ENCODE measurements around the gene CDC25A.

CDC25A gene

GRCh38 chr3:48140336-48140757, 47.9 kb downstream of the CDC25A start:
- Mint-ChIP-seq H3K9me3 (no peaks in the 10 kb centered on the region), H3K4me1 (ENCODE audit: low read depth) (no peaks in the 10 kb centered on the region), H3K4me3 (no peak overlapping the region)

GRCh38 chr3:48137425-48137999, 50.7 kb downstream of the CDC25A start:
- Mint-ChIP-seq H3K4me1 (ENCODE audit: low read depth) (no peaks in the 10 kb centered on the region), H3K27me3 (peaks cover 3% of the 10 kb centered on the region), H3K9me3 (no peaks in the 10 kb centered on the region), H3K36me3 (ENCODE audit: low read depth) (no peaks in the 10 kb centered on the region), H3K4me3 (no peak overlapping the region), H3K27ac (no peak overlapping the region)

More at GRCh38 chr3:48140336-48140757, 47.9 kb downstream of the CDC25A start:
- Mint-ChIP-seq H3K27ac (no peak overlapping the region), H3K27me3 (peaks cover 3% of the 10 kb centered on the region), H3K36me3 (ENCODE audit: low read depth) (no peaks in the 10 kb centered on the region)

- Mint-ChIP-seq H3K27ac (no peak overlapping the region), H3K36me3 (ENCODE audit: low read depth) (no peaks in the 10 kb centered on the region), H3K9me3 (no peaks in the 10 kb centered on the region), H3K27me3 (peaks cover 3% of the 10 kb centered on the region), H3K4me1 (ENCODE audit: low read depth) (no peaks in the 10 kb centered on the region), H3K4me3 (no peak overlapping the region)
Measured at GRCh38 chr3:48135552-48136495, 52.4 kb downstream of the CDC25A start.

- H3K4me3 Mint-ChIP-seq, result no peak overlapping the region
- no peaks in the 10 kb centered on the region for H3K27me3 Mint-ChIP-seq
- H3K36me3 Mint-ChIP-seq (ENCODE audit: low read depth), result no peaks in the 10 kb centered on the region
- H3K27ac Mint-ChIP-seq, result no peak overlapping the region
- no peaks in the 10 kb centered on the region for H3K4me1 Mint-ChIP-seq (ENCODE audit: low read depth)
- no peaks in the 10 kb centered on the region for H3K9me3 Mint-ChIP-seq
Measured at GRCh38 chr3:48130321-48130904, 57.8 kb downstream of the CDC25A start.

- Mint-ChIP-seq H3K9me3 (no peaks in the 10 kb centered on the region), H3K36me3 (ENCODE audit: low read depth) (no peaks in the 10 kb centered on the region), H3K27me3 (no peaks in the 10 kb centered on the region), H3K4me1 (ENCODE audit: low read depth) (no peaks in the 10 kb centered on the region), H3K27ac (no peak overlapping the region), H3K4me3 (no peak overlapping the region)
Measured at GRCh38 chr3:48129921-48130320, 58.3 kb downstream of the CDC25A start.

GRCh38 chr3:48128774-48129173, 59.4 kb downstream of the CDC25A start:
- Mint-ChIP-seq H3K27me3 (no peaks in the 10 kb centered on the region), H3K9me3 (no peaks in the 10 kb centered on the region), H3K27ac (no peak overlapping the region), H3K4me1 (ENCODE audit: low read depth) (no peaks in the 10 kb centered on the region), H3K4me3 (no peak overlapping the region), H3K36me3 (ENCODE audit: low read depth) (no peaks in the 10 kb centered on the region)

GRCh38 chr3:48125886-48126622, 62.2 kb downstream of the CDC25A start:
- Mint-ChIP-seq H3K9me3 (no peaks in the 10 kb centered on the region), H3K4me3 (no peak overlapping the region), H3K27me3 (no peaks in the 10 kb centered on the region), H3K36me3 (ENCODE audit: low read depth) (no peaks in the 10 kb centered on the region), H3K4me1 (ENCODE audit: low read depth) (no peaks in the 10 kb centered on the region), H3K27ac (no peak overlapping the region)

- no peaks in the 10 kb centered on the region for H3K4me1 Mint-ChIP-seq (ENCODE audit: low read depth)
- no peaks in the 10 kb centered on the region for H3K9me3 Mint-ChIP-seq
- no peak overlapping the region for H3K27ac Mint-ChIP-seq
Measured at GRCh38 chr3:48125013-48125705, 63.1 kb downstream of the CDC25A start.

GRCh38 chr3:48123346-48123745, 64.9 kb downstream of the CDC25A start:
- Mint-ChIP-seq H3K27ac (no peak overlapping the region), H3K4me1 (ENCODE audit: low read depth) (no peaks in the 10 kb centered on the region), H3K36me3 (ENCODE audit: low read depth) (no peaks in the 10 kb centered on the region)

More at GRCh38 chr3:48125013-48125705, 63.1 kb downstream of the CDC25A start:
- Mint-ChIP-seq H3K36me3 (ENCODE audit: low read depth) (no peaks in the 10 kb centered on the region), H3K27me3 (no peaks in the 10 kb centered on the region), H3K4me3 (no peak overlapping the region)

GRCh38 chr3:48122504-48122903, 65.7 kb downstream of the CDC25A start:
- H3K4me1 Mint-ChIP-seq (ENCODE audit: low read depth), result no peaks in the 10 kb centered on the region

More at GRCh38 chr3:48123346-48123745, 64.9 kb downstream of the CDC25A start:
- no peak overlapping the region for H3K4me3 Mint-ChIP-seq
- H3K27me3 Mint-ChIP-seq, result no peaks in the 10 kb centered on the region
- H3K9me3 Mint-ChIP-seq, result no peaks in the 10 kb centered on the region

GRCh38 chr3:48120223-48120622, 68.0 kb downstream of the CDC25A start:
- Mint-ChIP-seq H3K9me3 (no peaks in the 10 kb centered on the region), H3K27ac (no peak overlapping the region), H3K4me1 (ENCODE audit: low read depth) (no peaks in the 10 kb centered on the region), H3K4me3 (no peak overlapping the region), H3K36me3 (ENCODE audit: low read depth) (no peaks in the 10 kb centered on the region), H3K27me3 (no peaks in the 10 kb centered on the region)

More at GRCh38 chr3:48122504-48122903, 65.7 kb downstream of the CDC25A start:
- Mint-ChIP-seq H3K36me3 (ENCODE audit: low read depth) (no peaks in the 10 kb centered on the region), H3K27ac (no peak overlapping the region), H3K9me3 (no peaks in the 10 kb centered on the region), H3K27me3 (no peaks in the 10 kb centered on the region), H3K4me3 (no peak overlapping the region)

GRCh38 chr3:48119505-48120193, 68.6 kb downstream of the CDC25A start:
- Mint-ChIP-seq H3K36me3 (ENCODE audit: low read depth) (no peaks in the 10 kb centered on the region), H3K4me3 (no peak overlapping the region), H3K4me1 (ENCODE audit: low read depth) (no peaks in the 10 kb centered on the region), H3K27me3 (no peaks in the 10 kb centered on the region), H3K9me3 (no peaks in the 10 kb centered on the region), H3K27ac (no peak overlapping the region)

- Mint-ChIP-seq H3K4me3 (no peak overlapping the region), H3K4me1 (ENCODE audit: low read depth) (no peaks in the 10 kb centered on the region), H3K9me3 (no peaks in the 10 kb centered on the region), H3K27ac (no peak overlapping the region), H3K27me3 (no peaks in the 10 kb centered on the region), H3K36me3 (ENCODE audit: low read depth) (no peaks in the 10 kb centered on the region)
Measured at GRCh38 chr3:48118928-48119327, 69.3 kb downstream of the CDC25A start.

- no peaks in the 10 kb centered on the region for H3K36me3 Mint-ChIP-seq (ENCODE audit: low read depth)
- H3K9me3 Mint-ChIP-seq, result no peaks in the 10 kb centered on the region
- H3K27ac Mint-ChIP-seq, result no peak overlapping the region
- H3K4me1 Mint-ChIP-seq (ENCODE audit: low read depth), result peaks cover 1% of the 10 kb centered on the region
- H3K27me3 Mint-ChIP-seq, result no peaks in the 10 kb centered on the region
- no peak overlapping the region for H3K4me3 Mint-ChIP-seq
Measured at GRCh38 chr3:48118322-48118721, 69.9 kb downstream of the CDC25A start.
